Prostate gland (tissue), 2 donors: ENCODE measurements around the gene ROR1.

ENCODE experiments used
- POLR2A ChIP-seq: fragments of 450-650 bp; IDR thresholded peaks from one replicate; pipeline ENCODE4 v1.6.1; 2016; ENCODE audit warnings: antibody characterized with exemption, mild to moderate bottlenecking
- POLR2AphosphoS5 ChIP-seq: sonication (generic); formaldehyde crosslinking; IDR thresholded peaks from one replicate; pipeline ENCODE4 v1.6.1; 2017; ENCODE audit warnings: antibody characterized with exemption
- TF ChIP-seq, protein P1 (sequence below), 4 experiments: fragments of 200-600 bp in 2 of 4; fragments of 450-650 bp in 2 of 4; sonication (generic) in 2 of 4; IDR thresholded peaks; 1 replicate in 3 of 4; 2 replicates in 1 of 4; pipeline ENCODE4 v1.5.1; 2016 to 2019; ENCODE audit warnings: antibody characterized with exemption in 4 of 4, mild to moderate bottlenecking in 2 of 4, moderate library complexity in 2 of 4

DNA sequence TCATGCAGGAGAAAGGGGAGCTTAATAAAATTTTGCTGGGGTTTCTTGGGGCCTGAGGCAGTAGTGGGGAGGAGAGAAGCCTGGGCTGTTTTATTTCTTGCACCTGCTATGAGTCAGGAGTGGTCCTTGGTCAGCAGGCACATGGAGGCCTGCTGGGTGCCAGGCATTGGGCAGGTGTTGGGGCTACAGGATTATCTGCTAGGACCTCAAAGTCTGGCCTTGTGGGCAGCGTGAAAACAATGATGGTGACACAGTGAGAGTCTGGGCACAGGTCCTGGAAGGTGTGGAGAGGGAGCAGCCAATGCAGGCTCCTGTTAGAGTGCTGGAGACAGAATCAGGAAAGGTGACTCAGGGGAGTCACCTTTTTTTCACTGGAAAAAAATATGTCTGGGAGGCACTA is 17.2 kb downstream of the ROR1 start:
- no peak for TF ChIP-seq POLR2AphosphoS5
- TF ChIP-seq, protein P1, sequence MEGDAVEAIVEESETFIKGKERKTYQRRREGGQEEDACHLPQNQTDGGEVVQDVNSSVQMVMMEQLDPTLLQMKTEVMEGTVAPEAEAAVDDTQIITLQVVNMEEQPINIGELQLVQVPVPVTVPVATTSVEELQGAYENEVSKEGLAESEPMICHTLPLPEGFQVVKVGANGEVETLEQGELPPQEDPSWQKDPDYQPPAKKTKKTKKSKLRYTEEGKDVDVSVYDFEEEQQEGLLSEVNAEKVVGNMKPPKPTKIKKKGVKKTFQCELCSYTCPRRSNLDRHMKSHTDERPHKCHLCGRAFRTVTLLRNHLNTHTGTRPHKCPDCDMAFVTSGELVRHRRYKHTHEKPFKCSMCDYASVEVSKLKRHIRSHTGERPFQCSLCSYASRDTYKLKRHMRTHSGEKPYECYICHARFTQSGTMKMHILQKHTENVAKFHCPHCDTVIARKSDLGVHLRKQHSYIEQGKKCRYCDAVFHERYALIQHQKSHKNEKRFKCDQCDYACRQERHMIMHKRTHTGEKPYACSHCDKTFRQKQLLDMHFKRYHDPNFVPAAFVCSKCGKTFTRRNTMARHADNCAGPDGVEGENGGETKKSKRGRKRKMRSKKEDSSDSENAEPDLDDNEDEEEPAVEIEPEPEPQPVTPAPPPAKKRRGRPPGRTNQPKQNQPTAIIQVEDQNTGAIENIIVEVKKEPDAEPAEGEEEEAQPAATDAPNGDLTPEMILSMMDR (IDR thresholded peaks at IDR 0.05): no peak
- no peak for TF ChIP-seq POLR2A
